Astrocyte (in vitro differentiated cells and primary cell): Measurements from ENCODE around the gene SAMD4B. TPM values are rescaled to one million over a fixed set of nuclear protein-coding genes. Genes with fewer than 3 reads are reported as not detected.

Experiments
- DNase-seq: peaks from one replicate; pipeline ENCODE4 v3.0.0-alpha.2; 2010; ENCODE audit warnings: low read depth
- FAIRE-seq: peaks from 2 replicates; lab custom pipeline; 2011; peaks lifted over from hg19 to GRCh38; lab: Jason Lieb, UNC
- H2AFZ ChIP-seq: 2 replicates; pipeline ENCODE4 v1.6.0; 2012; ENCODE audit warnings: low read depth, low read length, inconsistent platforms
- H3K27ac ChIP-seq: 2 replicates; pipeline ENCODE4 v1.5.1; 2011; ENCODE audit warnings: low read depth, low read length, inconsistent platforms
- H3K27me3 ChIP-seq: 2 replicates; pipeline ENCODE4 v1.6.0; 2011; ENCODE audit warnings: low read length, inconsistent platforms; ENCODE audit not compliant: insufficient read depth
- H3K36me3 ChIP-seq: 2 replicates; pipeline ENCODE4 v1.5.1; 2011; ENCODE audit warnings: low read length, inconsistent platforms; ENCODE audit not compliant: insufficient read depth
- H3K4me1 ChIP-seq: 2 replicates; pipeline ENCODE4 v1.5.1; 2011; ENCODE audit warnings: low read length, inconsistent platforms; ENCODE audit not compliant: insufficient read depth
- H3K4me2 ChIP-seq: 2 replicates; pipeline ENCODE4 v1.6.0; 2012; ENCODE audit warnings: low read length, inconsistent platforms
- H3K4me3 ChIP-seq: 2 replicates; pipeline ENCODE4 v1.5.1; 2011; ENCODE audit warnings: low read depth, mild to moderate bottlenecking, low read length, inconsistent platforms; ENCODE audit not compliant: insufficient read depth
- H3K79me2 ChIP-seq: 2 replicates; pipeline ENCODE4 v1.6.0; 2012; ENCODE audit warnings: mild to moderate bottlenecking, low read length, inconsistent platforms; ENCODE audit not compliant: insufficient read depth
- H3K9ac ChIP-seq: 2 replicates; pipeline ENCODE4 v1.6.0; 2012; ENCODE audit warnings: mild to moderate bottlenecking, low read length, inconsistent platforms
- H3K9me3 ChIP-seq: 2 replicates; pipeline ENCODE4 v1.5.1; 2012; ENCODE audit warnings: low read depth, mild to moderate bottlenecking, low read length, inconsistent platforms; ENCODE audit not compliant: insufficient read depth
- H4K20me1 ChIP-seq: 2 replicates; pipeline ENCODE4 v1.6.0; 2012; ENCODE audit warnings: low read length, inconsistent platforms; ENCODE audit not compliant: insufficient read depth
- H3K27ac Mint-ChIP-seq: one replicate; pipeline ENCODE4 v1.8.0; 2021; ENCODE audit warnings: mild to moderate bottlenecking, mixed read lengths; ENCODE audit not compliant: unreplicated experiment
- H3K27me3 Mint-ChIP-seq: one replicate; pipeline ENCODE4 v1.8.0; 2021; ENCODE audit warnings: low read depth, mixed read lengths; ENCODE audit not compliant: unreplicated experiment
- H3K36me3 Mint-ChIP-seq: one replicate; pipeline ENCODE4 v1.8.0; 2021; ENCODE audit warnings: low read depth, mixed read lengths; ENCODE audit not compliant: unreplicated experiment
- H3K4me1 Mint-ChIP-seq: one replicate; pipeline ENCODE4 v1.8.0; 2021; ENCODE audit warnings: low read depth, mixed read lengths; ENCODE audit not compliant: unreplicated experiment
- H3K4me3 Mint-ChIP-seq: one replicate; pipeline ENCODE4 v1.8.0; 2021; ENCODE audit warnings: mild to moderate bottlenecking, moderate library complexity, mixed read lengths; ENCODE audit not compliant: unreplicated experiment
- H3K9me3 Mint-ChIP-seq: one replicate; pipeline ENCODE4 v1.8.0; 2021; ENCODE audit warnings: mild to moderate bottlenecking, mixed read lengths; ENCODE audit not compliant: unreplicated experiment
- CTCF ChIP-seq: IDR thresholded peaks from 2 replicates; pipeline ENCODE4 v1.5.1; 2011; ENCODE audit warnings: low read depth, mild to moderate bottlenecking, inconsistent platforms, low read length, moderate library complexity; ENCODE audit not compliant: insufficient read depth
- EZH2 ChIP-seq: IDR thresholded peaks from 2 replicates; pipeline ENCODE4 v1.6.1; 2012; ENCODE audit warnings: mild to moderate bottlenecking, low read length, inconsistent platforms; ENCODE audit not compliant: insufficient read depth
- total RNA-seq: library from RNA; stranded (reverse); gene quantifications from 2 replicates; pipeline ENCODE4 v1.2.1, GENCODE V29; 2021

The SAMD4B gene
- total RNA-seq, 1 donor from 2014 or later = 98.6 TPM

GRCh38 chr19:39406656-39407409 is 64.6 kb downstream of the SAMD4B start, which contains the start of gene ZFP36:
Gene ZFP36, plus strand, starts transcription at chr19:39406847. Its CDS starts 58 bp downstream, at chr19:39406905.
- peaks cover 4% of the 10 kb centered on the region for H3K36me3 ChIP-seq
- H3K27ac ChIP-seq = peak within 1 kb of the TSS; percentile 89
- Mint-ChIP-seq H3K36me3 (peaks cover 2% of the 10 kb centered on the region), H3K27me3 (no peaks in the 10 kb centered on the region), H3K9me3 (no peaks in the 10 kb centered on the region), H3K27ac (peak within 1 kb of the TSS; percentile 97), H3K4me1 (peaks cover 30% of the 10 kb centered on the region), H3K4me3 (peak within 1 kb of the TSS; percentile 95)
- H3K4me3 ChIP-seq = peak within 1 kb of the TSS; percentile 96
- no peak for DNase-seq
- no peaks in the 10 kb centered on the region for H3K9me3 ChIP-seq
- peaks cover 30% of the 10 kb centered on the region for H3K79me2 ChIP-seq
- FAIRE-seq = no peak
- H4K20me1 ChIP-seq = peaks cover 22% of the 10 kb centered on the region
- H3K4me2 ChIP-seq = peak within 1 kb of the TSS; percentile 96
- TF ChIP-seq CTCF (no peak), EZH2 (no peak)
- peaks cover 61% of the 10 kb centered on the region for H3K4me1 ChIP-seq
- peak within 1 kb of the TSS; percentile 54 for H2AFZ ChIP-seq
- H3K27me3 ChIP-seq = no peaks in the 10 kb centered on the region
- peak within 1 kb of the TSS; percentile 97 for H3K9ac ChIP-seq

- Histone ChIP-seq H3K27ac (peak overlapping the region; percentile 89), H2AFZ (peak overlapping the region; percentile 54), H3K79me2 (peaks cover 30% of the 10 kb centered on the region), H3K4me3 (peak overlapping the region; percentile 96), H3K36me3 (peaks cover 4% of the 10 kb centered on the region), H3K9me3 (no peaks in the 10 kb centered on the region), H4K20me1 (peaks cover 22% of the 10 kb centered on the region), H3K27me3 (no peaks in the 10 kb centered on the region), H3K4me2 (peak overlapping the region; percentile 96), H3K9ac (peak overlapping the region; percentile 97), H3K4me1 (peaks cover 56% of the 10 kb centered on the region)
- no peak for DNase-seq
- peaks cover 2% of the 10 kb centered on the region for H3K36me3 Mint-ChIP-seq
- peak overlapping the region; percentile 95 for H3K4me3 Mint-ChIP-seq
- H3K27ac Mint-ChIP-seq = peak overlapping the region; percentile 97
- H3K4me1 Mint-ChIP-seq = peaks cover 25% of the 10 kb centered on the region
- TF ChIP-seq EZH2 (no peak), CTCF (no peak)
- no peaks in the 10 kb centered on the region for H3K9me3 Mint-ChIP-seq
- no peak for FAIRE-seq
- H3K27me3 Mint-ChIP-seq = no peaks in the 10 kb centered on the region
Measured at GRCh38 chr19:39407410-39407659, 65.1 kb downstream of the SAMD4B start.
